ENCODE data around the gene HTATSF1.

Gene HTATSF1, protein sequence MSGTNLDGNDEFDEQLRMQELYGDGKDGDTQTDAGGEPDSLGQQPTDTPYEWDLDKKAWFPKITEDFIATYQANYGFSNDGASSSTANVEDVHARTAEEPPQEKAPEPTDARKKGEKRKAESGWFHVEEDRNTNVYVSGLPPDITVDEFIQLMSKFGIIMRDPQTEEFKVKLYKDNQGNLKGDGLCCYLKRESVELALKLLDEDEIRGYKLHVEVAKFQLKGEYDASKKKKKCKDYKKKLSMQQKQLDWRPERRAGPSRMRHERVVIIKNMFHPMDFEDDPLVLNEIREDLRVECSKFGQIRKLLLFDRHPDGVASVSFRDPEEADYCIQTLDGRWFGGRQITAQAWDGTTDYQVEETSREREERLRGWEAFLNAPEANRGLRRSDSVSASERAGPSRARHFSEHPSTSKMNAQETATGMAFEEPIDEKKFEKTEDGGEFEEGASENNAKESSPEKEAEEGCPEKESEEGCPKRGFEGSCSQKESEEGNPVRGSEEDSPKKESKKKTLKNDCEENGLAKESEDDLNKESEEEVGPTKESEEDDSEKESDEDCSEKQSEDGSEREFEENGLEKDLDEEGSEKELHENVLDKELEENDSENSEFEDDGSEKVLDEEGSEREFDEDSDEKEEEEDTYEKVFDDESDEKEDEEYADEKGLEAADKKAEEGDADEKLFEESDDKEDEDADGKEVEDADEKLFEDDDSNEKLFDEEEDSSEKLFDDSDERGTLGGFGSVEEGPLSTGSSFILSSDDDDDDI

DNA sequence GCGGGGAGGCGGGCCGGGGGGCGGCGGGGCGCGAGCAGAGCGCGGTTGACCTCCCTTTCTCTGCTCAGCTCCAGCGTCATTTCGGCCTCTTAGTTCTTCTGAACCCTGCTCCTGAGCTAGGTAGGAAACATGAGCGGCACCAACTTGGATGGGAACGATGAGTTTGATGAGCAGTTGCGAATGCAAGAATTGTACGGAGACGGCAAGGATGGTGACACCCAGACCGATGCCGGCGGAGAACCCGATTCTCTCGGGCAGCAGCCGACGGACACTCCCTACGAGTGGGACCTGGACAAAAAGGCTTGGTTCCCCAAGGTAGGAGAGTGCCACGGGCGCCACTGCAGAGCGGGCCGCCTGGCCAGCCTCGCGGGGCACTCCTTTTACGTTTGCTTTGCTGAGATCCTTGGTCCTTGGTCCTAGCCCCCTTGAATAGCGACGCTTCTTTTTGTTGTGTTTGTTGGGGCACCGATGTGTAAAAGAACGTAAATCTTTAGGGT is at the start of gene HTATSF1:
TSS of gene HTATSF1 (plus strand) at position 37 of the 497 bp plus-strand sequence. CDS start at position 130, 93 bp downstream.
- Mint-ChIP-seq H3K4me3 (peak within 1 kb of the TSS; percentile 71), H3K27ac (peak within 1 kb of the TSS; percentile 72), H3K36me3 (peaks cover 27% of the 10 kb centered on the region), H3K9me3 (no peaks in the 10 kb centered on the region), H3K4me1 (no peaks in the 10 kb centered on the region)
- DNase-seq (ENCODE audit: low spot score in 2 of 2): peak in 1 of 2 donors; percentile 83
- peak; percentile 14 for ATAC-seq

DNA sequence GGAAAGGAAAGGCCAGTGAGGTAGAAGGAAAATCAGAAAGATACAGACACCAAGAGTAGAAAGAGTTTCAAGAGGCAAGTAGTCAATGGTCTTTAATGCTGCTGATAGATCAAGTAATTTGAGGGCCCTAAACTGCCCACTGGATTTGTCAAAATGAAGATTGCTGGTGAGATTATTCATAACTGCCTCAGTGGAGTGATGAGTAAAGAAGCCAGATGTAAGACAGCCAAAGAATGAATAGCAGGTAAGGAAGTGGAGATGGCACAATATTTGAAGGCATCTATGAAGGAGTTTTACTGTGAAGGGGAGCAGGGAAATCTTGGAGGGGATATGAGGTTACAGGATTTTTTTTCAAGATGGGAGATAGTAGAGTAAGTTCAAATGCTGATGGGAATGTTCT is 49.4 kb upstream of the HTATSF1 start:
- no peak overlapping the region for H3K27ac Mint-ChIP-seq
- H3K9me3 Mint-ChIP-seq: no peaks in the 10 kb centered on the region
- H3K4me1 Mint-ChIP-seq: no peaks in the 10 kb centered on the region
- H3K36me3 Mint-ChIP-seq: no peaks in the 10 kb centered on the region
- no peak for DNase-seq (ENCODE audit: low spot score in 2 of 2)
- peak; percentile 51 for ATAC-seq
- no peak overlapping the region for H3K4me3 Mint-ChIP-seq

DNA sequence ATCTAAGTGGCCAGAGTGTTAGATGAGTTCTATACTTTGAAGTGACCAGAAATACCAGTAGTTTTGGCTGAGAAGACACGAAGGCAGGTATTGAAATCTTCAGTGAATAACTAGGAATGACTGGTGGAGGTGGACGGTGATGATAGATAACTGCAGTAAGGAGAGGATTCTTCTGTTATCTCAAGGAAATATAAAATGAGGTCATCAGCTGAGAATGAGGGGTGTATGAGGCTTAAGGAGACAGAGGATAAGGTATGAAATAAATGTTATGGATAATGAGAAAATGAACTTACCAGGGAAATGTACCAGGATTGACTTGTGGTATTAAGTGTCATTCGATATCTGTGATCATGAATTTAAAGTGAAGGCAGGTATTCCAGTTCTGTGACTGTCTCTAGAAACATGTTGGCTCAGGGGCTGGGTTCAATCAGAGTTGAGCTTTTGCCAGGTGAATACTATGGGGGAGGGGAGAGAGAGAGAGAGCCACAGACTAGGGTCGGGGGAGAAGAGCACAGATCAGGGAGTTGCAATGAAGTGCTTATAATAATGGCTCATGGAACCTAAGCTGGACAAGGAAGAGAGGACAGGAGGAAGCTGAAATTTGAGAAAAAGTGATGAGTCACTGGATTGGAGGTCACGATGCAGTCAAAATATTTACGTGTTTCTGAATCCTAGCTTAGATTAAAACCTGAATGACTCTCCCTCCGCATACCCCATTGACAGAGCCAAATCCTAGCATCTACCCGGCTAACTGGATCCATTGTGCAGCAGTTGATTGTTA is 47.2 kb upstream of the HTATSF1 start:
- Mint-ChIP-seq H3K4me3 (no peak overlapping the region), H3K9me3 (no peaks in the 10 kb centered on the region), H3K36me3 (no peaks in the 10 kb centered on the region), H3K4me1 (no peaks in the 10 kb centered on the region), H3K27ac (no peak overlapping the region)
- no peak for ATAC-seq
- no peak for DNase-seq (ENCODE audit: low spot score in 2 of 2)

DNA sequence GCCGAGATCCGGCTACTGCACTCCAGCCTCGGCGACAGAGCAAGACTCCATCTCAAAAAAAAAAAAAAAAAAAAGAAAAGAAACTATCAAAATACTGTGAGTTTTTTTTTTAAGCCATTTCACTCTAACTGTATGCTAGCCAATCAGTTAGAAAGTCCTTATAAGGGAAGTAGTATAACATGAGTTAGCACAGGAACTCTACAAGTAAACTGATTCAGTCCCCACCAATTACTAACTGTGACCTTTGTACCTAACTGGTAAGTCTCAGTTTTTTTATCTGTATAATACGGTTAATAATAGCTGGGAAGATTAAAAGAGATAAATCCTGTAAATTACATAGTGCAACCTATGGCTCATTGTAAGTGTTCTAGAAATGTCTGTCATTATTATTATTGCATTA is 44.8 kb upstream of the HTATSF1 start:
- Mint-ChIP-seq H3K4me1 (no peaks in the 10 kb centered on the region), H3K4me3 (no peak overlapping the region), H3K27ac (no peak overlapping the region), H3K36me3 (no peaks in the 10 kb centered on the region), H3K9me3 (no peaks in the 10 kb centered on the region)
- DNase-seq (ENCODE audit: low spot score in 2 of 2): no peak
- ATAC-seq: no peak

DNA sequence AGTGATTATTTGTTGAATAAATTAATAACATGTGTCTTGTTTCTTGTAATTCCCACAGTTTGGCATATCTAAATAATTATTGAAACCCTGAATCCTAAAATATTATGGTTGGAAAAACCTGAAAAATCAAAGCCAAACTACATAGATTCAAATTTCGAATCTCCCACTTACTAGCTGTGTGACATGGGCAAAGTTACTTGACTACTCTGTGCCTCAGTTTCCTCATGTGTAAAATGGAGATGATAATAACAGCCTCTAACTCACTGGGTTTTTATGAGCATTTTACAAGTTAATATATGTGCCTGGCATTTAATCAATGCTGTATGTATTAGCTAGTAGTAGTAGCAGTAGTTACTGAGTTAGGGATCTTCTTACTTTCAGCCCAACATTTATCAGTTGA is 44.3 kb upstream of the HTATSF1 start:
- Mint-ChIP-seq H3K36me3 (no peaks in the 10 kb centered on the region), H3K9me3 (no peaks in the 10 kb centered on the region), H3K27ac (no peak overlapping the region), H3K4me1 (no peaks in the 10 kb centered on the region), H3K4me3 (no peak overlapping the region)
- DNase-seq (ENCODE audit: low spot score in 2 of 2) (no peak), ATAC-seq (no peak)

DNA sequence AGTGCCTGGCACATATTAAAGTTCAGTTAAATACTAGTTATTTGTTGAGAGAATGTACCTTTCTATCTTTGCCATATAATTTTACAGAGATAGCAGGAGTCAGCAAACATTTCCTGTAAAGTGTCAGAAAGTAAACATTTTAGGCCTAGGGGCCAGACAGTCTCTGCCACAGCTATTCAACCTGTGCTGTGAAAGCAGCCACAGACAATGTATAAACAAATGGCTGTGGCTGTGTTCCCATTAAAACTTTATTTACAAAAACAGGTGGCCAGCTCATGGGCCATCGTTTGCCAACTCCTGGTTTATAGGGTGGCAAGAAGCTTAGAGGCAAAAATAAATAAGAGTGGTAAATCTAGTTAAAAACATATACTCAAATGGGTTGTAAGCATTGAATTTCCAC is 43.6 kb upstream of the HTATSF1 start:
- Mint-ChIP-seq H3K4me1 (no peaks in the 10 kb centered on the region), H3K4me3 (no peak overlapping the region), H3K36me3 (no peaks in the 10 kb centered on the region), H3K9me3 (no peaks in the 10 kb centered on the region), H3K27ac (no peak overlapping the region)
- DNase-seq (ENCODE audit: low spot score in 2 of 2) (no peak), ATAC-seq (no peak)

DNA sequence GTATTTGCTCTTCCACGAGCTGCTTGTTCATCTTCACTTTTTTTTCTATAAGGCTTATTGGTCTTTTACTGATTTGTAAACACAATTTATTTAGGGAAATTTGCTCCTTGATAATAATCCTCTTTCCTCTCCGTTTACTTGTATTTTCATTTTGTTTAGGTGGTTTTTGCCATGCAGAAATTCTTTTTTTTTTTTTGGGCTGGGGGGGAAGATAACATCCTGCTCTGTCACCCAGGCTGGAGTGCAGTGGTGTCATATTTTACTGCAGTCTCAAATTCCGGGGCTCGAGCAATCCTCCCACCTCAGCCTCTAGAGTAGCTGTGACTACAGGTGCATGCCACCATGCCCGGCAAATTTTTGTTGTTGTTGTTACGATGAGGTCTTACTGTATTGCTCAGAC is 41.3 kb upstream of the HTATSF1 start:
- Mint-ChIP-seq H3K9me3 (no peaks in the 10 kb centered on the region), H3K36me3 (no peaks in the 10 kb centered on the region), H3K27ac (no peak overlapping the region), H3K4me3 (no peak overlapping the region), H3K4me1 (no peaks in the 10 kb centered on the region)
- no peak for ATAC-seq
- DNase-seq (ENCODE audit: low spot score in 2 of 2): no peak

DNA sequence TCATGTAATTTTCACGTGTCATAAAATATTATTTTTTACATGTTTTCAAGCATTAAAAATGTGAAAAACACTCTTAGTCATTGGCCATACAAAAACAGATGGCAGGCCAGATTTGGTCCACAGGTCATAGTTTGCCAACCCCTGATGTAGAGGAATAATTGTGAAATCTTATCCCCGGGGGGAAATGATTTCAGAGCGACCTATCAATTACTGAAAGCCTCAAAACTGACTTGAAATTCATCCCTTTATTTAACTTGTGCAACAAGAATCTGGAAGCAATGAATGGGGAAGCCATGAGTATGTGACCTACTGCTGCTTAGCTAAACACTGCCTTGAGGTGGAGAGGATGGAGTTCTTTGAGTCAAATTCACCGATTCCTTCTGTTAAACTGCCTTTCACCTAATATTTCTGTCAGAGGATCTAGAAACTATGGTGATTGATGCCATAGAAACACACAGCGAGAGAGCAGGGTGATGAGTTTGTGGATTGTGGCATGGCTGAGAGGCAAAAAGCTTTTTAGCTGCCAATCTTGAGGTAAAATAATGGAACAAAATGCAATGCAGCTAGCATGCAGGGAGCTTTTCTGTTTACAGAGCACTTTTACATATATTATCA is 40.0 kb upstream of the HTATSF1 start:
- no peaks in the 10 kb centered on the region for H3K4me1 Mint-ChIP-seq
- no peak overlapping the region for H3K27ac Mint-ChIP-seq
- H3K4me3 Mint-ChIP-seq: no peak overlapping the region
- ATAC-seq: no peak
- no peak for DNase-seq (ENCODE audit: low spot score in 2 of 2)
- no peaks in the 10 kb centered on the region for H3K9me3 Mint-ChIP-seq
- no peaks in the 10 kb centered on the region for H3K36me3 Mint-ChIP-seq

DNA sequence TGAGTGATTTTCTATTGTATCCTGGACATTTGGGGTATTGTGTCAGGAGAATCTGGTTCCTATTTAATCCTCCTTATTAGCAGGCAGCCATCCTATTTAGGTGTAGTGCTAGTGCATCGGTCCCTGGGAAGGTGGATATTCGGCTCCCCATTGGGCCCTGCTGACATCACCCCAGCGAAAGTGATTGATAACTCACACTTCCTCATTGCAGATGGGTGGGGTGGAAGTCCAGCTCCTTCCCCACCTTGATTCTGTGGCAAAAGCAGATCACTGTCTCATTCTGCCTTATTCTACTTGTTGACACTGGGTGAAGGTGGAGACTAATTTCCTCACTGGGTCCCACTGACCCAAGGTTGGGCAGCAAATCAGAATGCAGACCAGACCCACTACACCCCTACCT is 32.8 kb upstream of the HTATSF1 start:
- Mint-ChIP-seq H3K9me3 (no peaks in the 10 kb centered on the region), H3K4me1 (no peaks in the 10 kb centered on the region)
- no peak for DNase-seq (ENCODE audit: low spot score in 2 of 2)

DNA sequence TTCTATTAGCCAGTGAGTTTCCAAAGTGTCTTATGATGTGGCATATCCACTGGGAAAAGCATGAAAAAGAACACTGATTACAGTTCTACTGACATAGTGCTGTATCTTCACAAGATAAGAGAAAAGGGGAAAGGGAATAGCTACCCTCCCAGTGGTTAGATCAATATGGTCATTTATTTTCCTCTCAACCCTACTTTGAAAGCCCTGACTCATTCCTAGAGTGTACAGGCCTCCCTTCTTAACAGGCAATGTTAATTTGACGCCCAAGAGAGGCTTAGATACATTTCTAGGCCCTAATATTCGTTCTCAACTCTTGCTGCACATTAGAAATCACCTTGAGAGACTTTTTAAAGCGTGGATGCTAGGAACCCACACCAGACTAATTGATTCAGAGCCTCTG is 30.1 kb upstream of the HTATSF1 start:
- H3K36me3 Mint-ChIP-seq: no peaks in the 10 kb centered on the region
- no peak overlapping the region for H3K27ac Mint-ChIP-seq
- H3K4me3 Mint-ChIP-seq: no peak overlapping the region
- ATAC-seq: no peak
- H3K4me1 Mint-ChIP-seq: no peaks in the 10 kb centered on the region
- H3K9me3 Mint-ChIP-seq: no peaks in the 10 kb centered on the region
- DNase-seq (ENCODE audit: low spot score in 2 of 2): no peak

More for the DNA sequence above, 32.8 kb upstream of the HTATSF1 start:
- Mint-ChIP-seq H3K27ac (no peak overlapping the region), H3K36me3 (no peaks in the 10 kb centered on the region), H3K4me3 (no peak overlapping the region)
- no peak for ATAC-seq

DNA sequence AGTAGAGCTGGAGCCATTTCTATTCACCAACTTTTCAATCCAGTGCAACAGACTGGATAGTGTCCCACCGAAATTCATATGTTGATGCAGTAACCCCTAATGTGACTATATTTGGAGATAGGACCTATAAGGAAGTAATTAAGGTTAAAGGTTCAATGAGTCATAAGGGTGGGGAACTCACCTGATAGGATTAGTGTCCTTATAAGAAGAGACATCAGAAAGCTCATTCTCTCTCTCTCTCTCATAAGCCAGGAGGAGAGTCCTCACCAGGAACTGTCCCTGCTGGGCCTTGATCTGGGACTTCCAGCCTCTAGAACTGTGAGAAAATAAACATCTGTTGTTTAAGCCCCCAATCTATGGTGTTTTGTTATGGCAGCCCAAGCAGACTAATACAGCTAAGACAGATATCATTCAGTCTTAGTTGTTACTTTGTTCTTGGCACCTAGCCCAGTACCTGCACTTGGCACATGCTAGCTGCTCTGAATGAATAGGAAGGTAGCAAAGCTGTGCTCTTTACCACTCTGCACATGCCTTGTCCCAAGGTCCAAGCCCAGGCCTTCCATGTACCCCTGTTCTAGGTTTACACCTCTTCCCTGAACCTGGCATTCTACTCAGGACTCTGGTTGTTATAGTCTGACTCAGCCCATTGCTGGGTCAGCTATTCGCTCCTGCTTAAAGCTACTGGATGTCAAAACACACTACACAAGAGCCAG is 28.8 kb upstream of the HTATSF1 start:
- Mint-ChIP-seq H3K4me3 (no peak overlapping the region), H3K9me3 (no peaks in the 10 kb centered on the region), H3K4me1 (no peaks in the 10 kb centered on the region), H3K27ac (no peak overlapping the region), H3K36me3 (no peaks in the 10 kb centered on the region)
- no peak for ATAC-seq
- DNase-seq (ENCODE audit: low spot score in 2 of 2): no peak

DNA sequence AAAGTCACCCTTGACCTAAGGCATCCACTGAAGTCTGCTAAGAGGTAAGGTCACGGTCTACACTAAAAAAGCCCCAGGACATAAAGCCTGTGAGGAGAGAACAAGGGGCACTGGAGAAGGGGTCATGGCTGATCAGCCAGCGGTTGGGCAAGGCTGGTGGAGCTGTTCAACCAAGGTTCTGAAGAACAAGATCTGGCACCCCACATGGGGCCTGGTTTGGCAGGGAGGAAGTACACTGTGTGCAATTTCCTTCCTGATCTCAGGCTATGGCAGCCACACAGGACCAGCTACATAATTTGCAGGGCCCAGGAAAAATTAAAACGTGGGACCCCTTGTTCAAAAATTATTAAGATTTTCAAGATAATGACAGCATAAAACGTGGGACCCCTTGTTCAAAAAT is 23.7 kb upstream of the HTATSF1 start:
- no peaks in the 10 kb centered on the region for H3K36me3 Mint-ChIP-seq
- DNase-seq (ENCODE audit: low spot score in 2 of 2) (no peak), ATAC-seq (no peak)
- H3K9me3 Mint-ChIP-seq: no peaks in the 10 kb centered on the region
- H3K27ac Mint-ChIP-seq: no peak overlapping the region
- no peaks in the 10 kb centered on the region for H3K4me1 Mint-ChIP-seq
- no peak overlapping the region for H3K4me3 Mint-ChIP-seq

DNA sequence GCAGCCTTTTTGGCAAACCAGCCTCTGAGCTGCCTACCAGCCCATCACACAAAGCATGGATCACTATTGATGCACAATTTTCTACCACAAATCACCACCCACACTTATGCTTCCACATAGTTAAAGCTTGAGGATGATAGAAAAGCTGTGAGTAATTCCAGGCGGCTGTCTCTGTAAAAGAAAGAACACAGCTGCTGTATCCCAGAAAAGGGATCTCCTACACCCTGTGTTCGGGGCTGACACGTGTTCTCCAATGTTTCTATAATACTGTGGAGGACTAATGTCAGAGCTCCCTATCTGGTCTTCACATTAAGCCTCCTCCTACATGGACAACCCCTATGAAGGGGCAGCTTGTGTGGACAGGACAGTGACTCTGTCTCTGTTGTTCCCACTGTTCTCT is 22.2 kb upstream of the HTATSF1 start:
- Mint-ChIP-seq H3K4me3 (no peak overlapping the region), H3K27ac (no peak overlapping the region), H3K9me3 (no peaks in the 10 kb centered on the region), H3K4me1 (no peaks in the 10 kb centered on the region), H3K36me3 (no peaks in the 10 kb centered on the region)
- ATAC-seq: no peak
- no peak for DNase-seq (ENCODE audit: low spot score in 2 of 2)

DNA sequence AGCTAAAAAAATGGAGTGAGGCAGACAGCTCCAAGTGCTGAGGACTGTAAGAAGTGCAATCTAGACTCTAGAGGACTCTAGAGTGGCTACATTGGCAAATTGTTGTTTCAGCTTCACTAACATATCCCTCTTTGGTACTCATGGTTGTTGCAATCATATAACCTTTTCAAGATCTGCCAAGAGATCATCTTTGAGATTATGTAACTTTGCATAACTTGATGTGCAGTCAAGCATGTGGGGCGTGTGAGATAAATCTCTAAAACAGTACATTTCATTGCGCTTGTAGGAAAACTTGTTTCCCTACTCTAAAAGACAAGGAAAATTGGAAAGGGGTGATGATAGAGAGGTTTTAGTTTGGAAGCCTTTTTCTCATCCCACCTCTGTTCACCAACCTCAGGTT is 20.9 kb upstream of the HTATSF1 start:
- Mint-ChIP-seq H3K4me3 (no peak overlapping the region), H3K36me3 (no peaks in the 10 kb centered on the region), H3K9me3 (no peaks in the 10 kb centered on the region), H3K27ac (no peak overlapping the region), H3K4me1 (no peaks in the 10 kb centered on the region)
- DNase-seq (ENCODE audit: low spot score in 2 of 2) (no peak), ATAC-seq (no peak)
